ENCODE data around the gene COL4A6. TPM values are rescaled to one million over a fixed set of nuclear protein-coding genes. Genes with fewer than 3 reads are reported as not detected.

Gene COL4A6
- total and polyA plus RNA-seq, 10 of the 15 experiments (the other 5 are each of a cell fraction or from before 2014, with no cell fraction given), result 0.02 to 0.56 (median 0.05) TPM; not detected in 3

- H3K79me2 ChIP-seq (ENCODE audit: control insufficient read depth, insufficient read depth, low read length), result no peaks in the 10 kb centered on the region
- 20% methylated on average over 4 of the region's 4 CpGs for WGBS (ENCODE audit: insufficient coverage, insufficient replicate concordance, low lambda C conversion rate, missing lambda C conversion rate)
- no peak for TF ChIP-seq NBN (IDR thresholded peaks at IDR 0.05)
- no peak for TF ChIP-seq SKIL (IDR thresholded peaks at IDR 0.05; ENCODE audit: low read depth, poor library complexity, severe bottlenecking)
- no peak overlapping the region for H3K9ac ChIP-seq (ENCODE audit: control insufficient read depth, insufficient read depth, low read length)
- FAIRE-seq (no peak), ATAC-seq (no peak), DNase-seq (ENCODE audit: low read depth, low spot score) (no peak)
- ChIA-PET SMC1A (ENCODE audit: uncharacterized antibody, unreplicated experiment) (no interaction called here), CTCF (interaction anchor here (2.1 kb wide), 1 partner anchor 11 kb away, joined by 9 read pairs; no protein-coding TSS in a partner anchor), POLR2A (no interaction called here), RAD21 (ENCODE audit: unreplicated experiment) (interaction anchor here (1.0 kb wide), 1 partner anchor 302 kb away, joined by 3 read pairs; no protein-coding TSS in a partner anchor)
- no peaks in the 10 kb centered on the region for H3K9me3 ChIP-seq (replicated peaks; ENCODE audit: control insufficient read depth, insufficient read depth, low read length)
- intact Hi-C loops (cut with micrococcal nuclease; ENCODE audit: unreplicated experiment), result no loop called here
- no peaks in the 10 kb centered on the region for H4K20me1 ChIP-seq (ENCODE audit: control insufficient read depth, insufficient read depth)
- BruUV-seq (replicated peaks), result no TSS peak
- in situ Hi-C loops (cut with MboI), result no loop called here
- H3K27me3 ChIP-seq (replicated peaks in 1 of 2; ENCODE audit: control insufficient read depth in 2 of 2, insufficient read depth in 2 of 2, low read length in 1 of 2), result no peaks in the 10 kb centered on the region
- no peak overlapping the region for H3K27ac ChIP-seq (ENCODE audit: control insufficient read depth, insufficient read depth)
- H3K4me2 ChIP-seq (ENCODE audit: control insufficient read depth, insufficient read depth), result no peak overlapping the region
- H3K4me1 ChIP-seq (ENCODE audit: control insufficient read depth, insufficient read depth, low read length), result no peaks in the 10 kb centered on the region
- H3K4me3 ChIP-seq, result no peak overlapping the region
- H3K36me3 ChIP-seq (ENCODE audit: control insufficient read depth in 2 of 2, insufficient read depth in 2 of 2, low read length in 1 of 2), result no peaks in the 10 kb centered on the region
- H2AFZ ChIP-seq (ENCODE audit: control insufficient read depth, low read depth, low read length), result no peak overlapping the region
Observed at GRCh38 chrX:108235986-108236385, 202.2 kb downstream of the COL4A6 start.

- FAIRE-seq (no peak), DNase-seq (ENCODE audit: low read depth, low spot score) (no peak), ATAC-seq (no peak)
- no TSS peak for BruUV-seq (replicated peaks)
- ChIA-PET POLR2A (no interaction called here), SMC1A (ENCODE audit: uncharacterized antibody, unreplicated experiment) (no interaction called here), CTCF (no interaction called here), RAD21 (ENCODE audit: unreplicated experiment) (no interaction called here)
- WGBS (ENCODE audit: insufficient coverage, insufficient replicate concordance, low lambda C conversion rate, missing lambda C conversion rate), result 0% methylated on average over 1 of the region's 1 CpG
- no peak overlapping the region for H3K4me3 ChIP-seq
- no peaks in the 10 kb centered on the region for H3K9me3 ChIP-seq (replicated peaks; ENCODE audit: control insufficient read depth, insufficient read depth, low read length)
- intact Hi-C loops (cut with micrococcal nuclease; ENCODE audit: unreplicated experiment), result no loop called here
- no peaks in the 10 kb centered on the region for H4K20me1 ChIP-seq (ENCODE audit: control insufficient read depth, insufficient read depth)
- H3K4me1 ChIP-seq (ENCODE audit: control insufficient read depth, insufficient read depth, low read length), result no peaks in the 10 kb centered on the region
- in situ Hi-C loops (cut with MboI), result no loop called here
- no peak overlapping the region for H3K9ac ChIP-seq (ENCODE audit: control insufficient read depth, insufficient read depth, low read length)
- no peaks in the 10 kb centered on the region for H3K79me2 ChIP-seq (ENCODE audit: control insufficient read depth, insufficient read depth, low read length)
- H3K27me3 ChIP-seq (replicated peaks in 1 of 2; ENCODE audit: control insufficient read depth in 2 of 2, insufficient read depth in 2 of 2, low read length in 1 of 2), result no peaks in the 10 kb centered on the region
- no peak overlapping the region for H3K4me2 ChIP-seq (ENCODE audit: control insufficient read depth, insufficient read depth)
- no peaks in the 10 kb centered on the region for H3K36me3 ChIP-seq (ENCODE audit: control insufficient read depth in 2 of 2, insufficient read depth in 2 of 2, low read length in 1 of 2)
- H3K27ac ChIP-seq (ENCODE audit: control insufficient read depth, insufficient read depth), result no peak overlapping the region
- H2AFZ ChIP-seq (ENCODE audit: control insufficient read depth, low read depth, low read length), result no peak overlapping the region
- TF ChIP-seq ETV6 (conservative IDR thresholded peaks at IDR 0.05 in 1 of 2, IDR thresholded peaks at IDR 0.05 in 1 of 2; ENCODE audit: borderline replicate concordance in 1 of 2, low read depth in 1 of 2) (no peak), GABPA (IDR thresholded peaks at IDR 0.05; ENCODE audit: low read depth) (no peak), WRNIP1 (IDR thresholded peaks at IDR 0.05; ENCODE audit: borderline replicate concordance, low read depth, low read length) (no peak), JUNB (IDR thresholded peaks at IDR 0.05) (no peak), ASH2L (IDR thresholded peaks at IDR 0.05; ENCODE audit: borderline replicate concordance, low read depth) (no peak), ELK1 (IDR thresholded peaks at IDR 0.05; ENCODE audit: low read depth, low read length) (no peak), YBX1 (IDR thresholded peaks at IDR 0.05) (no peak), EGR1 (IDR thresholded peaks at IDR 0.05; ENCODE audit: borderline replicate concordance in 1 of 2, low read depth in 2 of 2, low read length in 2 of 2) (no peak), BCLAF1 (IDR thresholded peaks at IDR 0.05) (no peak)
Observed at GRCh38 chrX:108230574-108230973, 207.6 kb downstream of the COL4A6 start.
